GM12878 (cell line): Measurements from ENCODE around the gene CHP2. TPM values are rescaled to one million over a fixed set of nuclear protein-coding genes. Genes with fewer than 3 reads are reported as not detected.

ENCODE experiments used
- ATAC-seq: fragments of 200-7000 bp; cut with Tn5 transposase; 3 replicates; pipeline ENCODE4 v1.9.1; 2020; ENCODE audit warnings: mild to moderate bottlenecking, moderate library complexity
- BruUV-seq: library from RNA; stranded (reverse); fragments of 400-500 nt; replicated peaks from 2 replicates; lab custom pipeline; 2021; lab: Mats Ljungman, UMichigan
- CTCF ChIA-PET: fragments of 300-600 bp; sonication (Branson Sonifier 250); formaldehyde crosslinking; extraction: SDS; loops from one replicate; lab custom pipeline; 2021; ENCODE audit warnings: inconsistent platforms; lab: Yijun Ruan, JAX
- POLR2A ChIA-PET: fragments of 350-600 bp; formaldehyde crosslinking; extraction: SDS; loops from one replicate; lab custom pipeline; 2021; ENCODE audit warnings: inconsistent platforms; lab: Charles Lee
- RAD21 ChIA-PET: fragments of 300-600 bp; sonication (Branson Sonifier 250); formaldehyde crosslinking; loops from one replicate; lab custom pipeline; 2023; ENCODE audit warnings: antibody characterized with exemption; ENCODE audit not compliant: unreplicated experiment; lab: Charles Lee
- SMC1A ChIA-PET: fragments of 300-600 bp; sonication (Branson Sonifier 250); formaldehyde crosslinking; loops from one replicate; lab custom pipeline; 2023; ENCODE audit not compliant: unreplicated experiment, uncharacterized antibody; lab: Charles Lee
- DNase-seq: peaks from one replicate; pipeline ENCODE4 v3.0.0-alpha.2; 2011; ENCODE audit warnings: low read depth, low spot score
- FAIRE-seq: peaks from 3 replicates; lab custom pipeline; 2011; peaks lifted over from hg19 to GRCh38; lab: Jason Lieb, UNC
- H2AFZ ChIP-seq: 2 replicates; pipeline ENCODE4 v1.6.0; 2011; ENCODE audit warnings: low read depth, low read length, control low read depth; ENCODE audit not compliant: control insufficient read depth
- H3K27ac ChIP-seq: 2 replicates; pipeline ENCODE4 v1.5.1; 2011; ENCODE audit warnings: control low read depth; ENCODE audit not compliant: control insufficient read depth, insufficient read depth
- H3K27me3 ChIP-seq, 2 experiments: replicated peaks in 1 of 2; 2 replicates each; pipeline versions ENCODE4 v1.6.0 to v1.6.1; 2011; ENCODE audit warnings: low read length in 1 of 2; ENCODE audit not compliant: control insufficient read depth in 2 of 2, insufficient read depth in 2 of 2
- H3K36me3 ChIP-seq, 2 experiments: 2 replicates each; pipeline ENCODE4 v1.5.1; 2011; ENCODE audit warnings: low read length in 1 of 2; ENCODE audit not compliant: control insufficient read depth in 2 of 2, insufficient read depth in 2 of 2
- H3K4me1 ChIP-seq: 2 replicates; pipeline ENCODE4 v1.6.1; 2011; ENCODE audit warnings: mild to moderate bottlenecking, low read length, moderate library complexity, mixed read lengths; ENCODE audit not compliant: control insufficient read depth, insufficient read depth
- H3K4me2 ChIP-seq: 2 replicates; pipeline ENCODE4 v1.6.0; 2011; ENCODE audit warnings: control low read depth; ENCODE audit not compliant: control insufficient read depth, insufficient read depth
- H3K4me3 ChIP-seq: fragments of 200-600 bp; sonication (generic); 2 replicates; pipeline ENCODE4 v1.5.1; 2016
- H3K79me2 ChIP-seq: 2 replicates; pipeline ENCODE4 v1.6.0; 2011; ENCODE audit warnings: low read length; ENCODE audit not compliant: control insufficient read depth, insufficient read depth
- H3K9ac ChIP-seq: 2 replicates; pipeline ENCODE4 v1.8.0; 2011; ENCODE audit warnings: low read length, control low read depth, mixed read lengths; ENCODE audit not compliant: control insufficient read depth, insufficient read depth
- H3K9me3 ChIP-seq: replicated peaks from 3 replicates; pipeline ENCODE4 v1.5.1; 2011; ENCODE audit warnings: mild to moderate bottlenecking, low read length; ENCODE audit not compliant: control insufficient read depth, insufficient read depth
- H4K20me1 ChIP-seq: 2 replicates; pipeline ENCODE4 v1.6.0; 2011; ENCODE audit not compliant: control insufficient read depth, insufficient read depth
- CBX5 ChIP-seq: sonication (generic); IDR thresholded peaks from 2 replicates; pipeline ENCODE4 v1.6.1; 2016; ENCODE audit warnings: low read depth, moderate library complexity, mild to moderate bottlenecking, inconsistent platforms
- CEBPZ ChIP-seq: fragments of 150-350 bp; IDR thresholded peaks from 2 replicates; pipeline ENCODE4 v1.6.1; 2016; ENCODE audit warnings: low read depth, low read length
- PBX3 ChIP-seq: IDR thresholded peaks from 2 replicates; pipeline ENCODE4 v1.6.1; 2011; ENCODE audit warnings: mild to moderate bottlenecking, low read depth, low read length, moderate library complexity; ENCODE audit not compliant: insufficient replicate concordance
- SMARCA5 ChIP-seq: fragments of 450-650 bp; IDR thresholded peaks from 2 replicates; pipeline ENCODE4 v1.6.1; 2017; ENCODE audit warnings: mild to moderate bottlenecking
- USF1 ChIP-seq: IDR thresholded peaks from 2 replicates; pipeline ENCODE4 v1.6.1; 2011; ENCODE audit warnings: borderline replicate concordance, low read depth, mild to moderate bottlenecking, moderate library complexity, mixed read lengths, low read length; ENCODE audit not compliant: insufficient read depth; ENCODE audit errors: extremely low read length
- ZBTB33 ChIP-seq: fragments of 450-650 bp; IDR thresholded peaks from 2 replicates; pipeline ENCODE4 v1.6.1; 2017; ENCODE audit warnings: mild to moderate bottlenecking
- ZNF24 ChIP-seq: fragments of 450-650 bp; IDR thresholded peaks from 2 replicates; pipeline ENCODE4 v1.6.1; 2017; ENCODE audit warnings: antibody characterized with exemption, mild to moderate bottlenecking
- WGBS: methylation state at CpG from one replicate; pipeline ENCODE4 v1.1.6; 2016; ENCODE audit warnings: low lambda C conversion rate; ENCODE audit not compliant: insufficient replicate concordance, insufficient coverage; ENCODE audit errors: missing lambda C conversion rate; 5-methylcytosine and 5-hydroxymethylcytosine counted together
- in situ Hi-C: fragments of 300-500 bp; cut with MboI; formaldehyde crosslinking; loops from 9 replicates; pipeline ENCODE4 v1.14.3; 2018; ENCODE audit warnings: mixed read lengths
- intact Hi-C: fragments of 100-400 bp; cut with micrococcal nuclease; formaldehyde crosslinking; loops from one replicate; pipeline ENCODE4 v1.14.2; 2022; ENCODE audit not compliant: unreplicated experiment
- polyA plus RNA-seq, 11 experiments: library from polyadenylated mRNA; depleted of rRNA in 4 of 11; unstranded in 6 of 11; stranded (reverse) in 5 of 11; fragments of >200 nt; fragmentation: Nextera tagmentation in 4 of 11; fragmentation: Illumina TruSeq in 1 of 11; extraction: Ambion mirVana in 4 of 11; extraction: Trizol in 1 of 11; gene quantifications; 1 replicate in 1 of 11; 2 replicates in 10 of 11; pipeline versions ENCODE4 v1.2.1 to v1.2.3, GENCODE V29; 2011 to 2016; ENCODE audit warnings: inconsistent platforms in 2 of 11, missing spikeins in 2 of 11, low read depth in 1 of 11
- total RNA-seq, 4 experiments: library from RNA; depleted of rRNA in 3 of 4; stranded (reverse); fragments of >200 nt in 3 of 4; fragmentation: Illumina TruSeq in 1 of 4; extraction: Trizol in 1 of 4; gene quantifications; 2 replicates each; pipeline versions ENCODE4 v1.2.1 to v1.2.3, GENCODE V29; 2013 to 2021
- TF ChIP-seq, protein P1 (sequence below): IDR thresholded peaks from 2 replicates; pipeline ENCODE4 v1.6.1; 2011; ENCODE audit warnings: low read depth, low read length, improper control_type of control experiment, borderline replicate concordance
- TF ChIP-seq, protein P2 (sequence below): fragments of 450-650 bp; IDR thresholded peaks from 2 replicates; pipeline ENCODE4 v1.6.1; 2017; ENCODE audit warnings: mild to moderate bottlenecking, low read depth, inconsistent platforms; ENCODE audit not compliant: poor library complexity, severe bottlenecking

CHP2 gene
- total and polyA plus RNA-seq, 10 of the 15 experiments (the other 5 are each of a cell fraction or from before 2014, with no cell fraction given) = not detected

DNA sequence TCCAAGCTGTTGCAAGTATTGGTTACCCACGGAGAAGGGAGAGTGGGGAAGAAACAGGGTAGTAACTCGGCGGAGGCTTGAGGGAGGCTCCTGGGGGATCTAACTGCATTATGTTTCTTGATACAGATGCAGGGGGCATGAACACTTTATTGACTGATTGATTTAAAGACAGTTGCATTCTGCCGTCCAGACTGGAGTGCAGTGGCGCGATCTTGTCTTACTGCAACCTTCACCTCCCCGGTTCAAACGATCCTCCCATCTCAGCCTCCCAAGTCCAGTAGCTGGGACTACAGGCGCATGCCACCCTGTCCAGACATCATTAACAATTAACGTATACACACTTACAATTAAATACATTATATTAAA, 26.7 kb upstream of the CHP2 start:
- no peaks in the 10 kb centered on the region; the same call in 1 of the 3 replicates for H3K9me3 ChIP-seq
- ChIA-PET CTCF (interaction anchor here (0.9 to 1.3 kb wide), 6 partner anchors 13 to 542 kb away, joined by 3 to 8 read pairs (median 3); partner anchors contain the start of gene PLK1), SMC1A (interaction anchor here (1.5 kb wide), 1 partner anchor 60 kb away, joined by 3 read pairs; no protein-coding TSS in a partner anchor), RAD21 (interaction anchor here (0.6 to 1.0 kb wide), 3 partner anchors 115 to 552 kb away, joined by 3 read pairs; no protein-coding TSS in a partner anchor), POLR2A (no interaction called here)
- H3K36me3 ChIP-seq = no peaks in the 10 kb centered on the region
- no peaks in the 10 kb centered on the region for H4K20me1 ChIP-seq
- intact Hi-C loops = loop anchor here (5.0 kb wide), 1 partner anchor 171 kb away; the partner anchor contains the start of genes EARS2 and UBFD1
- peak; percentile 16; the same call in 1 of the 3 replicates for ATAC-seq
- 43% methylated on average over 10 of the region's 10 CpGs for WGBS
- in situ Hi-C loops = no loop called here
- 0 out of 2 replicates have a peak overlapping the region, but pooled peaks have one; percentile 7 for H3K4me3 ChIP-seq
- H3K27ac ChIP-seq = no peak overlapping the region
- no peak overlapping the region for H3K9ac ChIP-seq
- FAIRE-seq = no peak
- H3K27me3 ChIP-seq = no peaks in the 10 kb centered on the region; a peak in 1 of 4 replicates
- no TSS peak for BruUV-seq
- H3K4me2 ChIP-seq = no peak overlapping the region
- H2AFZ ChIP-seq = no peak overlapping the region
- no peaks in the 10 kb centered on the region for H3K79me2 ChIP-seq
- H3K4me1 ChIP-seq = no peaks in the 10 kb centered on the region
- TF ChIP-seq SMARCA5 (no peak), CEBPZ (no peak), ZNF24 (no peak), CBX5 (no peak), ZBTB33 (no peak), USF1 (no peak), PBX3 (no peak)
- TF ChIP-seq, protein P1, sequence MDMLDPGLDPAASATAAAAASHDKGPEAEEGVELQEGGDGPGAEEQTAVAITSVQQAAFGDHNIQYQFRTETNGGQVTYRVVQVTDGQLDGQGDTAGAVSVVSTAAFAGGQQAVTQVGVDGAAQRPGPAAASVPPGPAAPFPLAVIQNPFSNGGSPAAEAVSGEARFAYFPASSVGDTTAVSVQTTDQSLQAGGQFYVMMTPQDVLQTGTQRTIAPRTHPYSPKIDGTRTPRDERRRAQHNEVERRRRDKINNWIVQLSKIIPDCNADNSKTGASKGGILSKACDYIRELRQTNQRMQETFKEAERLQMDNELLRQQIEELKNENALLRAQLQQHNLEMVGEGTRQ = no peak
- TF ChIP-seq, protein P2, sequence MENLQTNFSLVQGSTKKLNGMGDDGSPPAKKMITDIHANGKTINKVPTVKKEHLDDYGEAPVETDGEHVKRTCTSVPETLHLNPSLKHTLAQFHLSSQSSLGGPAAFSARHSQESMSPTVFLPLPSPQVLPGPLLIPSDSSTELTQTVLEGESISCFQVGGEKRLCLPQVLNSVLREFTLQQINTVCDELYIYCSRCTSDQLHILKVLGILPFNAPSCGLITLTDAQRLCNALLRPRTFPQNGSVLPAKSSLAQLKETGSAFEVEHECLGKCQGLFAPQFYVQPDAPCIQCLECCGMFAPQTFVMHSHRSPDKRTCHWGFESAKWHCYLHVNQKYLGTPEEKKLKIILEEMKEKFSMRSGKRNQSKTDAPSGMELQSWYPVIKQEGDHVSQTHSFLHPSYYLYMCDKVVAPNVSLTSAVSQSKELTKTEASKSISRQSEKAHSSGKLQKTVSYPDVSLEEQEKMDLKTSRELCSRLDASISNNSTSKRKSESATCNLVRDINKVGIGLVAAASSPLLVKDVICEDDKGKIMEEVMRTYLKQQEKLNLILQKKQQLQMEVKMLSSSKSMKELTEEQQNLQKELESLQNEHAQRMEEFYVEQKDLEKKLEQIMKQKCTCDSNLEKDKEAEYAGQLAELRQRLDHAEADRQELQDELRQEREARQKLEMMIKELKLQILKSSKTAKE = no peak
- no peak for DNase-seq
